Erythroblast (primary cell): ENCODE data around the gene XPR1.

ENCODE experiments used
- DNase-seq, 2 experiments: peaks; one replicate each; lab custom pipeline; 2025; lab: John Stamatoyannopoulos, UW
- GATA1 ChIP-seq: IDR thresholded peaks from 2 replicates; pipeline ENCODE4 v1.6.1; 2011; ENCODE audit warnings: low read depth, mild to moderate bottlenecking, control low read depth, low read length, moderate library complexity
- POLR2A ChIP-seq: IDR thresholded peaks from 2 replicates; pipeline ENCODE4 v1.6.1; 2011; ENCODE audit warnings: mild to moderate bottlenecking, low read length

Gene XPR1

DNA sequence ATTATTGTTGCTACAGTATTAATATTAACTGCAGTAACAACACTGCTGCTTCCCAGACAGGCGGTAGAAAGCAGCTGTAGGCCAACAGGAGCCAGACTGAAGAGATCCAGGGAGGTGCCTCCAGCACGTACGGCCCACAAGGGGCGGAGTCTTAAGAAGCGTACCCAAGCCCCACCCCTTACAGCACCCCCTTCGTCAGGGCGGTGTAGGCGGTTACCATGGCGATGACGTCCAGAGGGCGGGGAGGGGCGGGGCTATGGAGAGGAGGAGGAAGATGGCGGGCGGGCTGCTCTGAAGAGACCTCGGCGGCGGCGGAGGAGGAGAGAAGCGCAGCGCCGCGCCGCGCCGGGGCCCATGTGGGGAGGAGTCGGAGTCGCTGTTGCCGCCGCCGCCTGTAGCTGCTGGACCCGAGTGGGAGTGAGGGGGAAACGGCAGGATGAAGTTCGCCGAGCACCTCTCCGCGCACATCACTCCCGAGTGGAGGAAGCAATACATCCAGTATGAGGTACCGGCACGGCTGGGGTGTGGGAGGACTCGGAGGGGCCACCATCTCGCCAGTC is at the start of gene XPR1:
Gene XPR1, plus strand, starts transcription at position 257 of the 560 bp plus-strand sequence. Its CDS starts 180 bp downstream, at position 437.
- peak; percentile 99 for DNase-seq
- peak; percentile 85 for TF ChIP-seq POLR2A
- no peak for TF ChIP-seq GATA1

GRCh38 chr1:180584869-180585268 is 47.0 kb upstream of the XPR1 start:
- no peak for TF ChIP-seq POLR2A
- no peak for TF ChIP-seq GATA1
- DNase-seq, result no peak

GRCh38 chr1:180585994-180586359 is 45.8 kb upstream of the XPR1 start:
- no peak for TF ChIP-seq POLR2A
- no peak for TF ChIP-seq GATA1
- DNase-seq, result no peak

- no peak for DNase-seq
- TF ChIP-seq GATA1, result no peak
- TF ChIP-seq POLR2A, result no peak
Observed at GRCh38 chr1:180586671-180587155, 45.1 kb upstream of the XPR1 start.

- no peak for DNase-seq
- no peak for TF ChIP-seq GATA1
Observed at GRCh38 chr1:180588121-180588520, 43.7 kb upstream of the XPR1 start.

DNA sequence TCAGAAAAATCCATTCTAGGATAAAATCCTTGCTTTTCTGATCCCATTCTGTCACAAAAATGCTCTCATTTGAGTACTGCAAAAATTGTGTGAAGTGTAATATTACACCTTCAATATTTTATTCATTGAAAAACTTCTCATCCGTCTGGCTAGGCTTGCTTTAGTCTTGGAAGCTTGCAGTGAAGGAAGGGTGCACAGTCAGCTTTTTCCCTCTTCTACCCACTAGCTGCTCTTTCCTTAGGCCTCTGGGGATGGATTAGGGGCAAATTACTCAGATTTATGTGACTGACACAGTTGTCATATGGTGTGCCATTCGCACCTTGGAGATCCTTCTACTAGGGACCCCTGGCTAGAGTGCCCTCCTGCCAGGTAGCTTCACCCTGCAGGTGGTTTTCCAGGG is 40.9 kb upstream of the XPR1 start:
- TF ChIP-seq POLR2A (no peak), GATA1 (no peak)
- no peak for DNase-seq

GRCh38 chr1:180593382-180593781 is 38.4 kb upstream of the XPR1 start:
- no peak for TF ChIP-seq GATA1
- no peak for TF ChIP-seq POLR2A
- DNase-seq, result no peak

GRCh38 chr1:180594723-180595122 is 37.1 kb upstream of the XPR1 start:
- no peak for DNase-seq
- TF ChIP-seq GATA1, result no peak
- TF ChIP-seq POLR2A, result no peak

GRCh38 chr1:180595966-180596365 is 35.9 kb upstream of the XPR1 start:
- TF ChIP-seq POLR2A (no peak), GATA1 (no peak)
- DNase-seq, result no peak

- TF ChIP-seq GATA1, result no peak
- TF ChIP-seq POLR2A, result no peak
- DNase-seq, result no peak
Observed at GRCh38 chr1:180597520-180597919, 34.3 kb upstream of the XPR1 start.

GRCh38 chr1:180598333-180598974 is 33.4 kb upstream of the XPR1 start:
- TF ChIP-seq GATA1, result no peak
- TF ChIP-seq POLR2A, result no peak
- no peak for DNase-seq

GRCh38 chr1:180600343-180600742 is 31.5 kb upstream of the XPR1 start:
- DNase-seq, result no peak
- TF ChIP-seq GATA1 (no peak), POLR2A (no peak)

DNA sequence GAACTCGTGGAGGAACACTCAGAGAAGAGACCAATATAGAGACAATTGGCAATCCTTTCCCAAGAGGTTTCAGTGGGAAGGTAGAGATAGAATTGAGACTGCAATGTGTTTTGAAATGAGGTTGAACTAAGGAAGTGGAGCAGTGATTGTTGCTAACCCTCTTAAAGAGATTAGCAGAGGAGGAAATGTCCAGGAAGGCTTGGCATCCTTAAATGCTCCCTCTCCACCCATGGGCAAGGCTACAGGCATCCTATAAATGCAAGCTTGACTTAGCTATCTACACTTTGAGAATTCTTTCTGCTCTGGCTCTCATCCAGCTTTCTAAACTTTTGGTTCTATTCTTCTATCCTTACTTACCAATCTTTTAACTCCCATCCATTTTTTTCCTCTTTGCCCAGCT is 30.3 kb upstream of the XPR1 start:
- no peak for TF ChIP-seq POLR2A
- TF ChIP-seq GATA1, result no peak
- no peak for DNase-seq

GRCh38 chr1:180603223-180603849 is 28.5 kb upstream of the XPR1 start:
- no peak for TF ChIP-seq GATA1
- TF ChIP-seq POLR2A, result no peak
- DNase-seq, result no peak
